Lung (tissue), 12 donors: Measurements from ENCODE around the gene TMX2. TPM values are rescaled to one million over a fixed set of nuclear protein-coding genes. Genes with fewer than 3 reads are reported as not detected.

Experiments
- ATAC-seq: fragments of 200-7000 bp; cut with Tn5 transposase; one replicate; pipeline ENCODE4 v1.9.1; 2020; ENCODE audit warnings: moderate number of reproducible peaks; ENCODE audit not compliant: insufficient read depth, low FRiP score
- DNase-seq, 3 donors: peaks; one replicate each; pipeline ENCODE4 v3.0.0-alpha.2; 2013 to 2017
- H3K27ac ChIP-seq, 2 donors: one replicate each; pipeline ENCODE4 v1.5.1; 2013; ENCODE audit warnings: mild to moderate bottlenecking in 2 of 2, moderate library complexity in 2 of 2, control low read depth in 1 of 2, inconsistent platforms in 1 of 2, low read depth in 1 of 2, low read length in 1 of 2
- H3K27me3 ChIP-seq, 3 donors: one replicate each; pipeline ENCODE4 v1.5.1; 2013; ENCODE audit warnings: low read length in 2 of 3; ENCODE audit not compliant: control insufficient read depth in 3 of 3, insufficient read depth in 3 of 3
- H3K36me3 ChIP-seq, 4 donors: one replicate each; pipeline ENCODE4 v1.5.1; 2013; ENCODE audit warnings: low read length in 4 of 4, mild to moderate bottlenecking in 1 of 4, moderate library complexity in 1 of 4; ENCODE audit not compliant: control insufficient read depth in 4 of 4, insufficient read depth in 4 of 4
- H3K4me1 ChIP-seq, 5 donors: one replicate each; pipeline ENCODE4 v1.5.1; 2013; ENCODE audit warnings: low read length in 5 of 5, mild to moderate bottlenecking in 2 of 5, moderate library complexity in 1 of 5; ENCODE audit not compliant: control insufficient read depth in 5 of 5, insufficient read depth in 5 of 5
- H3K4me3 ChIP-seq: one replicate; pipeline ENCODE4 v1.5.1; 2013; ENCODE audit warnings: mild to moderate bottlenecking, control low read depth, moderate library complexity
- H3K9ac ChIP-seq, 2 donors: one replicate each; pipeline ENCODE4 v1.5.1; 2013; ENCODE audit warnings: low read length in 2 of 2, control low read depth in 1 of 2; ENCODE audit not compliant: insufficient read depth in 1 of 2
- H3K9me3 ChIP-seq, 4 donors: one replicate each; pipeline ENCODE4 v1.5.1; 2013; ENCODE audit warnings: low read length in 3 of 4, mild to moderate bottlenecking in 1 of 4, moderate library complexity in 1 of 4; ENCODE audit not compliant: control insufficient read depth in 4 of 4, insufficient read depth in 3 of 4
- CTCF ChIP-seq: IDR thresholded peaks from 2 replicates; pipeline ENCODE4 v1.5.1; 2012; ENCODE audit warnings: mild to moderate bottlenecking; ENCODE audit errors: control extremely low read depth, extremely low read depth
- WGBS, 2 donors: extraction: QIAGEN DNeasy Blood & Tissue Kit; methylation state at CpG; one replicate each; pipeline ENCODE4 v1.1.7; 2013; 5-methylcytosine and 5-hydroxymethylcytosine counted together
- polyA plus RNA-seq, 2 donors: library from polyadenylated mRNA; stranded (reverse); fragments of 200-250 nt; gene quantifications; one replicate each; pipeline ENCODE4 v1.2.1, GENCODE V29; 2013
- total RNA-seq, 2 donors: library from RNA; depleted of rRNA in 1 of 2; stranded (reverse); fragments of >200 nt in 1 of 2; gene quantifications; one replicate each; pipeline ENCODE4 v1.2.1, GENCODE V29; 2014 to 2021
- donor health status: control.
- donor health status: control.
- donor health status: Bipolar disorder and iron deficiency.
- donor health status: healthy.
- donor health status: DM: yes; HTN: yes; CAD: no.

TMX2 gene
- total and polyA plus RNA-seq, 4 donors = 51.7 to 89.6 (median 63.5) TPM

DNA sequence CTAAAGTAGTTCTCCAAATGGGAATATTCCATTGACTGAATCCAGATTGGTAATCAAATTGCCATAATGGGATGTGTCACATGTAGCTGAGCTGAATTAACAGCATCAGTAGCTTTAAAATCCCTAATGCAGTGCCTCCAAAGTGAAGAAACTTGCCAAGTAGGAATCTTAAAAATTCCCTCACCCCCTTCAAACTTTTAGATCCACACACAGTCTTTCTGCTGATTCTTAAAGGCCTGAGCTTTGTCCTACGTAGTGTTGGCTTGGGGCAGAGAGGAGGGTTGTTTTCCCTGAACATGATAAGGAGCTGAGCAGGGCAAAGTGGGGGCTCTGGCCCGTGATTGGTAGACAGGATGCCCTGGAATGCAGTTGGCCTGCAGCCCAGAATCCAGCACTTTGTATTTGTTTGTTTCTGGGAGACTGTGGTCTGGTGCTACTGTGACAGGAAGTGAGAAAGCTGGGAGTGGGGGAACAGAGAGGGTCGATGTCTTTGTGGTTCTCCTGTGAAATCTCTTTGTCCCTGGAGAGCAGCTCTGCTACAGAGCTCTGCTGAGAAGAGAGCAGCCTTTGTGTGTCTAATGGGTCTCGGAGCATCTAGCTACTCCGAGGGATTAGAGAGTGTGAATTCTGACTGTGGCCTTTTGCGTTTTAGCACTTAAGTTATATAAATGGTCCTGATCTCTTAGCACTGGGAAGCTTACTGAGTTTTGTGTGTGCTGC is 66.1 kb downstream of the TMX2 start:
- TF ChIP-seq CTCF = no peak
- DNase-seq = peak; percentile 100
- 17 to 36% methylated on average over 6 of the region's 6 CpGs for WGBS, 2 donors

GRCh38 chr11:57779276-57779675 is 66.9 kb downstream of the TMX2 start:
- Histone ChIP-seq H3K9ac (peak overlapping the region; percentile 33 to 97), H3K36me3 (peaks cover 0 to 2% (median under 1%) of the 10 kb centered on the region in 4 donors), H3K4me3 (no peak overlapping the region), H3K9me3 (no peaks in the 10 kb centered on the region), H3K27ac (peak overlapping the region; percentile 93 to 94), H3K27me3 (no peaks in the 10 kb centered on the region), H3K4me1 (peaks cover 28 to 82% (median 71%) of the 10 kb centered on the region in 5 donors)
- peak; percentile 78 to 83 (median 78) for DNase-seq
- TF ChIP-seq CTCF = no peak
- ATAC-seq = no peak
- 36 to 58% methylated on average over 1 of the region's 1 CpG for WGBS, 2 donors

More for the DNA sequence above, 66.1 kb downstream of the TMX2 start:
- peaks cover 26 to 87% (median 69%) of the 10 kb centered on the region in 5 donors for H3K4me1 ChIP-seq
- H3K4me3 ChIP-seq = no peak overlapping the region
- H3K9ac ChIP-seq = peak overlapping the region; percentile 60 to 97
- H3K9me3 ChIP-seq = no peaks in the 10 kb centered on the region
- ATAC-seq = peak; percentile 90
- H3K27ac ChIP-seq = peak overlapping the region; percentile 93 to 97
- H3K36me3 ChIP-seq = peaks cover 0 to 4% (median under 1%) of the 10 kb centered on the region in 4 donors
- H3K27me3 ChIP-seq = no peaks in the 10 kb centered on the region

GRCh38 chr11:57781529-57781943 is 69.1 kb downstream of the TMX2 start:
- Histone ChIP-seq H3K4me1 (peaks cover 25 to 64% (median 56%) of the 10 kb centered on the region in 5 donors), H3K36me3 (peaks cover 0 to 2% (median 0%) of the 10 kb centered on the region in 4 donors), H3K9ac (peak overlapping the region in 1 of 2 donors; percentile 69), H3K9me3 (no peaks in the 10 kb centered on the region), H3K27ac (peak overlapping the region; percentile 88 to 93), H3K4me3 (no peak overlapping the region), H3K27me3 (no peaks in the 10 kb centered on the region)
- WGBS, 2 donors = 54 to 63% methylated on average over 3 of the region's 3 CpGs
- no peak for TF ChIP-seq CTCF
- DNase-seq = peak; percentile 67 to 81 (median 70)
- peak; percentile 43 for ATAC-seq
